G401 (cell line): ENCODE measurements around the gene KCNN4. TPM values are rescaled to one million over a fixed set of nuclear protein-coding genes. Genes with fewer than 3 reads are reported as not detected.

Experiments used
- DNase-seq: peaks from one replicate; pipeline ENCODE4 v3.0.0-alpha.2; 2015; ENCODE audit warnings: low spot score
- in situ Hi-C: cut with HindIII; loops from 2 replicates; pipeline ENCODE4 v1.10.0; 2016; ENCODE audit warnings: low sequenced_read_pairs, mixed read lengths
- total RNA-seq: library from RNA; depleted of rRNA; stranded (reverse); fragments of >200 nt; shearing (Covaris generic); gene quantifications from 2 replicates; pipeline ENCODE4 v1.2.3, GENCODE V29; 2014

Gene KCNN4
- total RNA-seq, 1 experiment from 2014 or later: 5.7 TPM

- in situ Hi-C loops: no loop called here
- DNase-seq: no peak
Measured at GRCh38 chr19:43802216-43802951, 21.6 kb upstream of the KCNN4 start, which contains the start of gene LYPD5. Gene LYPD5 (minus strand): TSS chr19:43802447. CDS start chr19:43802380, 67 bp downstream.

DNA sequence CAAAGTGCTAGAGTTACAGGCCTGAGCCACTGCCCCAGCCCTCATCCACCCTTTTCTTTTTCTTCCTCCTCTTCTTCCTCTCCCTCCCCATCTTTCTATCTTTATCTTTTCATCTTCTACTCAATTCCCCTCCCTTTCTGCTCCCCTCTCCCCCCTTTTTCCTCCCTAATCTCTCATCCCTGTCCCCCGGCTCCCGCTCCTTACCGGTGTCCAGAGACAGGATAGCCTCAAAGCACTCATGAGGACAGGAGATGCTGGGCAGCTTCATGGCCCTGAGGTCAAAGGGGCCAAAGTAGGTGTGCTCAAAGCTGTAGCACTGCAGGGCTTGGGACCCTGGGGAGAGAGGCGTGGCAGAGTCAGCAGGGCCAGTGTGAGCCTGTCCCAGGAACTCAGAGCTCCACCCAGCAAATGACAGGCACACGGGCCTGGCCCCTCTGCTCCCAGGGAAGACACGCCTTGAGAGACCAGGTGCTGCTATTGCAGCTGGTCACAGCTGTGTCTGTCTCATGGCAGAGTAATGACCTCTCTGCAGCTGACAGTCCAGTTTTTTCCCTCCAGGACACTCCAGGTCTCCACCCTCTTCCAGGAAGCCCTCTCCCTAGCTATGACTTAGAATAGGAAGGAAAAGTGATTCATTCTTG is 18.8 kb upstream of the KCNN4 start:
- in situ Hi-C loops: no loop called here
- DNase-seq: no peak

- in situ Hi-C loops: no loop called here
- DNase-seq: peak; percentile 62
Measured at GRCh38 chr19:43798546-43799409, 18.0 kb upstream of the KCNN4 start.

DNA sequence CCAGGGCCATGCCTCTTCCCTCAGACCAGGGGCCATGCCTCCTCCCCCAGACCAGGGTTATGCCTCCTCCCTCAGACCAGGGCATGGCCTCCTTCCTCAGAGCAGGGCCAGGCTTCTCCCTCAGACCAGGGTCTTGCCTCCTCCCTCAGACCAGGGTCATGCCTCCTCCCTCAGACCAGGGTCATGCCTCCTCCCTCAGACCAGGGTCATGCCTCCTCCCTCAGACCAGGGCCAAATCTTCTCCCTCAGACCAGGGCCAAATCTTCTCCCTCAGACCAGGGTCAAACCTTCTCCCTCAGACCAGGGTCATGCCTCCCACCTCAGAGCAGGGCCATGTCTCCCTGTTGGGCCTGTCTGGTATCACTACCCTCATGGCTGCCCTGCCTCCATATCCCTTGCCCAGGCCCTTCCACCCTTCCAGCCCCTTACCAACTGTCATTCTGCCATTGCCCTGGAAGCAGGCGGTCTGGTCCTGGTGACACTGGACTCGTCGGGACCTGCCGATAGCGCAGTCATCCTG is 17.3 kb upstream of the KCNN4 start:
- in situ Hi-C loops: no loop called here
- DNase-seq: no peak

DNA sequence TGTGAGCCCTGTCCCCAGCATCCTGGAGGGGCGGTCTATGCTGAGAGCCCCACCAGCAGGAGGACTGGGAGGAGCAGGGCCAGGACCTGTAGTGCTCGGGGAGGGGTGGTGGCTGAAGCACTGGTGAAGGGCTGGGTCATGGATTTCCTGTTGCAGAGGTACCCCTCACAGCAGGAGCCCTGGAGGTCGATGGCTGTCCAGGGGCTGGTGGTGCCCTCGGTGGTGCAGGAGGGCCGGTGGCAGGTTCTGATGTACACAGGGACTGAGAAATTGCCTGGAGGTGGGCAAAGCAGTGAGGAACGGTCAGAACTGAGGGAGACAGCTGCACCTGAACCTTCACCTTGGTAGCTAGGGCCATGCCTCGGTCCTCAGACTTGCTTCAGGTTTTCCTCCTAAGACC is 16.8 kb upstream of the KCNN4 start:
- no peak for DNase-seq
- in situ Hi-C loops: no loop called here

DNA sequence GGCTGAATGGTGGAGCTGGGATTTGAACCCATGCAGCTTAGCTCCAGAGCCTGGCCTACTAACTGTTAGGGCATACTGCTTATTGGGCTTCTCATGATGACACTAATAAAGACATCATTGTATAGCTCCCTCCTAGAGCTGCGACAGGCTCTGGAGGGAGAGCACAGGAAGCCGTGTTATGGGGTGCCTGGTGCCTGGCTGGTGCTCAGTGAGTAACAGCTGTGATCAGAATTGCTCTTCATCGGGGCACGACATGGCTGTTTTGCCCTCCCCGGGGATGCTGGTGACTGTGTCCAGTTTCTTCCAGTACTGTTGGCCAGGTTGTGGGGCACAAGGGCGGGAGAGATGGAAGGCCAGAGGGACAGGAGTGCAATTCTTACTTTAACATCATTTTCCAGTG is 16.3 kb upstream of the KCNN4 start:
- in situ Hi-C loops: no loop called here
- no peak for DNase-seq

DNA sequence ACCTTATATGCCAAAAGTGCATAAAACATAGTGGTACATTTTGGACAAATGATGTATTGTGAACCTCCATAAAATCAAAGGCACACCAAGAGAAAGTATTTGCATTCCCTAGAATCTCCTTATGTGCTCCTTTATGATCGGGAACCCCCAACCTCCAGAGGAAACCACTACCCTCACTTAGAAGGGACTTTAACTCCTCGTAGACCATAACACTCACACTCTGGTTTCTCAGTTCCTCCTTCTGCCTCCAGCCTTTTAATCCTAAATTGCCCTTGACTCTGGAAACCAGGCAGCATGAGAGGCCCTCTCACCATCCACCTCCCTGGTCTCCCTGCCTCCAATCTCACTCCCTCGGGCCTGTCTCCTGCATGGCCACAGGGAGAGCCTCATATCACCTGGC is 9.8 kb upstream of the KCNN4 start:
- no peak for DNase-seq
- in situ Hi-C loops: no loop called here

GRCh38 chr19:43789029-43789428 is 8.3 kb upstream of the KCNN4 start:
- no peak for DNase-seq
- in situ Hi-C loops: no loop called here

- in situ Hi-C loops: no loop called here
- no peak for DNase-seq
Measured at GRCh38 chr19:43786665-43787064, 5.9 kb upstream of the KCNN4 start.

GRCh38 chr19:43784981-43785808 is 4.4 kb upstream of the KCNN4 start:
- in situ Hi-C loops: no loop called here
- peak; percentile 69 for DNase-seq

GRCh38 chr19:43784241-43784980 is 3.6 kb upstream of the KCNN4 start:
- no peak for DNase-seq
- in situ Hi-C loops: no loop called here

DNA sequence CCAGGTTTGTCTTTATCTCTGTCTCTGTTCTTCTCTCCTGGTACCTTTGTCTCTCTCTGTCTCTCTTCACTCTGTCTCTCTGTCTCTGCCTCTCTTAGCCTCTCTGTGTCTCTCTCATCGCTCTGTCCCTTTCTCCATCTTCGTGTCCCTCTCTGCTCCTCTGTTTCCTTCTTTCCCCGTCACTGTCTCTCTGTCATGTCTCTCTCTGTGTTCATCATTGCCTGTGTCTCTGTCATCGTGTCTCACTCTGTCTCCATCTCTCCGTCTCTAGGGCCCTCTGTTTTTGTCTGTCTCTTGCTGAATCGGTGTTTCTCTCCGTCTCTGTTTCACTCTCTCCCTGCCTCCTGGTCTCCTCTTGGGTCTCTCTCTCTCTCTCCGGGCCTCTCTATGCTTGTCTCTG is 2.9 kb upstream of the KCNN4 start:
- in situ Hi-C loops: no loop called here

GRCh38 chr19:43782689-43783231 is 2.0 kb upstream of the KCNN4 start:
- in situ Hi-C loops: no loop called here
- no peak for DNase-seq

More for the DNA sequence above, 2.9 kb upstream of the KCNN4 start:
- DNase-seq: no peak

- in situ Hi-C loops: no loop called here
- DNase-seq: no peak
Measured at GRCh38 chr19:43782311-43782660, 1.5 kb upstream of the KCNN4 start.

GRCh38 chr19:43781630-43782310 is 997 bp upstream of the KCNN4 start:
- DNase-seq: no peak
- in situ Hi-C loops: no loop called here

DNA sequence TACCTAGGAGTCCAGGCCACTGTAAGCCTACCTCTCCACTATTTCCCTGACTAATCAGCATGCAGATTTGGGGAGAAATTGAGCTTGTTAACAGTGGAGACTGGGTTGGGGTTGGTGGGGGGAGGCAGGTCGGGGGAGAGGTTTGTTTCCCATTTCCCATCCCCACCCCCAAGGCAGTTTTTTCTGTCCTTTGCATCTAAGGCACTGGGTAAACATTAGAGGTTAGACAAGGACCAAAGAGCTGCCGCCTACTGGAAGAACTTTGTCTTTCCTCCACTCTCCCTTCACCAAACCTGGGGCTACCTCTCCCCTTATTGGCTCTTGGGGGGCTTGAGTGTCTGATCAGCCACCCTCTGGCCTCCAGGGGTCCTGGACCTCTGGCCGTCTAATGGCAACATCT is 953 bp downstream of the KCNN4 start:
- in situ Hi-C loops: no loop called here
- DNase-seq: no peak

- no peak for DNase-seq
- in situ Hi-C loops: no loop called here
Measured at GRCh38 chr19:43779147-43779819, 1.5 kb downstream of the KCNN4 start.
